Measurements from ENCODE around the gene MOK.

MOK gene

DNA sequence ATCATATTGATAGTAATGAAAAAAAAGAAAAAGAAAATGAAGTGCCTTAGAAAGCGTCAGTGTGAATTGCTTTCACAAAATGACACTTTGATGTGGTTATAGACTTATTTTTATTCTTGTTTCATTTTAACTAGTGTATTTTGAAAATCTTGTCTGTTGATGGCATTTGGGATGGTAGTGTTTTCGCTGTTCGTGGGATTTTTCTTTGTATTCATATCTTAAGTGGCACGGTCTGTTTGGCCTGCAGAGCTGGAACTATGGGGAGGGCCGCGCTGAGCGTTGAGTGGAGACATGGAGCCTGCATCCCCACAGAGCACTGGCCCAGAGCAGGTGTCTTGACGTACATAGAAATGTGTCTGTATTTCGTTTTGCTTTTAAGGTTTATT lies 103.6 kb downstream of the MOK start:
- TF ChIP-seq, protein P1, sequence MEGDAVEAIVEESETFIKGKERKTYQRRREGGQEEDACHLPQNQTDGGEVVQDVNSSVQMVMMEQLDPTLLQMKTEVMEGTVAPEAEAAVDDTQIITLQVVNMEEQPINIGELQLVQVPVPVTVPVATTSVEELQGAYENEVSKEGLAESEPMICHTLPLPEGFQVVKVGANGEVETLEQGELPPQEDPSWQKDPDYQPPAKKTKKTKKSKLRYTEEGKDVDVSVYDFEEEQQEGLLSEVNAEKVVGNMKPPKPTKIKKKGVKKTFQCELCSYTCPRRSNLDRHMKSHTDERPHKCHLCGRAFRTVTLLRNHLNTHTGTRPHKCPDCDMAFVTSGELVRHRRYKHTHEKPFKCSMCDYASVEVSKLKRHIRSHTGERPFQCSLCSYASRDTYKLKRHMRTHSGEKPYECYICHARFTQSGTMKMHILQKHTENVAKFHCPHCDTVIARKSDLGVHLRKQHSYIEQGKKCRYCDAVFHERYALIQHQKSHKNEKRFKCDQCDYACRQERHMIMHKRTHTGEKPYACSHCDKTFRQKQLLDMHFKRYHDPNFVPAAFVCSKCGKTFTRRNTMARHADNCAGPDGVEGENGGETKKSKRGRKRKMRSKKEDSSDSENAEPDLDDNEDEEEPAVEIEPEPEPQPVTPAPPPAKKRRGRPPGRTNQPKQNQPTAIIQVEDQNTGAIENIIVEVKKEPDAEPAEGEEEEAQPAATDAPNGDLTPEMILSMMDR (IDR thresholded peaks at IDR 0.05; ENCODE audit: insufficient read depth, low read depth, low read length, missing control alignments) = no peak
- H3K4me3 ChIP-seq (ENCODE audit: low read length) = no peak overlapping the region
- DNase-seq (ENCODE audit: low read depth) = no peak

DNA sequence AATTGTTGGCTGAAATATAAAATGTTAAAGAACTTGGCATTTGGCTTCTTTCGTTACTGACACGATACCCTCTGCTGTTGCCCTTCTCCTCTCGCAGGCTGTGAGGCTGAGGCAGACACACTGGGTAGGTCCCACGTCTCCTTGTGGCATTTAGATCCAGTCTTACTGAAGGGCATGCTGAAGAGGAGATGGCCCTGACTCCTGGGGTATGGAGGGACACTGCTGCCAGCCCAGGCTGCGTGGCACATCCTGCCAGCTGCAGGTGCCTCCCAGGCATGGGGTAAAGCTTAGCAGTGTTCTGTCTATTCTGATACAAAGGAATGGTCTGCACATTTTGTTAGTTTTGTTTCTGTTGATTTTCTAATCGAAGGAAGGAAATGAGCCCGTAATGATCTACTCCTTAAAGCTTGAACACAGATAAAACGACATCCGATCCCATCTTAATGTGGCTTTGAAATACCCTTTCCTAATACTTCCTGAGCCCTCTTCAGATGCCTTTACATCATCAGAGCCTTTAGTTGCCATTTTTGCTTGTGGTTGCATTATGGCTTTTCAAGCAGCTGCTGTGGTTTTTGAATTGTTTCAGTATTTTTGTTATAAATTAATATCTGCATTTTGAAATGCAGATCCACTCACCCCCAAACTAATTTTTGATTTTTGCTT lies 104.1 kb downstream of the MOK start:
- no peak overlapping the region for H3K4me3 ChIP-seq (ENCODE audit: low read length)
- TF ChIP-seq, protein P1 (IDR thresholded peaks at IDR 0.05; ENCODE audit: insufficient read depth, low read depth, low read length, missing control alignments) = no peak
- no peak for DNase-seq (ENCODE audit: low read depth)

DNA sequence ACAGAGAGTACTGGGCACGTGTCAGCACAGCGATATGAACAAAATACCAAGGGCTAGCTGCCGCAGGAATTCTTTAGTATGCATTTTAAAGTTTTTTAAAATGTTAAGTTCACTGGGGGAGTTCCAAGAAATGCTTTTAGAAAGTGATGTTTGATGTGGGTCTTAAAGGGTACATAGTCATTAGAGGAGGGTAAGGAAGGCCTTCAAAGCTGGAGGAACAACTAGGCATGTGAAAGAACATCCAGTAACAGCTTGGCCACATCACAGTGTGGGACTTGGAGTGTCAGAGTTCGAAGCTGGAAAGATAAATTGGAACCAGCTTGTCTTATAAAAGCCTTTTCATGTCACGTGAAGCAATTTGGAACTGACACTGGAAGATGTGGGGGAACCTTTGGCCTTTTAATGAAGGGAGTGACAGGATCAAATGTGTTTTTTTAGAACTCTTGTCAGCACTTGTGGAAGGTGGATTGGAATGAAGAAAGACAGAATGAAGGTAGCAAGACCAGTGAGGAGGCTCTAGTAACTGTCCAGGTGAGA lies 107.6 kb downstream of the MOK start:
- no peak overlapping the region for H3K4me3 ChIP-seq (ENCODE audit: low read length)
- TF ChIP-seq, protein P1 (IDR thresholded peaks at IDR 0.05; ENCODE audit: insufficient read depth, low read depth, low read length, missing control alignments) = no peak
- DNase-seq (ENCODE audit: low read depth) = no peak

DNA sequence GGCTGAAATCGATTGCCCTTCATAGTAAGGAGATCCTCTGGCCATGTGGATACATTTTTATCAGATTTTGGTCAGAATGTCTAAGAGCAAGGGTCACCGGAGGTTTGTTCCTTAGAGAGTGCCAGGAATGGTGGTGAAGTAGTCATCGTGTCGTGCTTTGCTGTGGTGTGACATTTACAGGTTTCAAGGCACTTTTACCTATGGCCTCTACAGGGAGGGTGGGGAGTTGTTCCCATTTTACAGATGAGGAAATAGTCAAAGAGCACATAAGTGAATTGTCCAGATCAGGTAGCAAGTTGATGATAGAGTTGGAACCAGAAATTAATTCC lies 108.1 kb downstream of the MOK start:
- DNase-seq (ENCODE audit: low read depth) = no peak

DNA sequence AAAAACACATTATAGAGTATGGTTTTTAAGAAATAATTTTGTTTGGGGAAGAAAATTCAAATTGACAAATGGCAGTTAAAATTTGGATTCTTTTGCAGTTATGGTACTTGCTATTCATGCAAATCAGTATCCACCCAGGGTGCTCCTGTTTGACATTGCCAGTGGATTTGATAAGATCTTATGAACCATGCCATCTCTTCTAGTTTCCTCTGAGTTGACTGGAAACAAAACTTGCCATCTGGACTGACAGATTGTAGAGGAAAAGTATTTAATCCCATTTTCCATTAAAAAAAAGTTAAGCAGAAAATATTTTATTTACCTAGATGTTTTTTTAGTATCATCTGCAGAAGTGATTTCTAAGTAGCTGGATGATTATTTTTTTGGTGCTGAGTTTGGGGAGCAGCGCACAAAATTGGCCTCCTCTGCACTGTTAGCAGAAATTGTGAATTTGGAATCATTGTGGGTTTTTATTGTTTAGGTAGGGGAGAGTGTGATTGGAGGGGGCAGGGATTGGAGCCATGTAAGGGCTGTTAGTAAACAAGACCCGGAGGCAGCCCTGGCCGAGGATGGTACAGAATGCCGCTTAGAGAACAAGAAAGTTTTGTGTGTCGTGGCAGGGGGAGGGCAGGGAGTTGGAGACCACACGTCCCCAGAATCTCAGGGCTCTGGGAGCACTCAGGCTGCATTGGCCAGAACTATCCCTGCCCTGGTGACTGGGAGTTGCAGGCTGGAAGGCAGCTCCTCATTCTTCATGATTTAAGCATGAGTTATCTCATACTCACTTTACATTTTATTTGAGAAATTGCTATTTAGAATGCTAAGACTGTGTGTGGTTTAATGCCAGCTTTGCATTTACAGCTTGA lies 108.7 kb downstream of the MOK start:
- DNase-seq (ENCODE audit: low read depth) = no peak
- TF ChIP-seq, protein P1 (IDR thresholded peaks at IDR 0.05; ENCODE audit: insufficient read depth, low read depth, low read length, missing control alignments) = no peak
- H3K4me3 ChIP-seq (ENCODE audit: low read length) = no peak overlapping the region

More for the DNA sequence above, 108.1 kb downstream of the MOK start:
- no peak overlapping the region for H3K4me3 ChIP-seq (ENCODE audit: low read length)
- TF ChIP-seq, protein P1 (IDR thresholded peaks at IDR 0.05; ENCODE audit: insufficient read depth, low read depth, low read length, missing control alignments) = no peak

DNA sequence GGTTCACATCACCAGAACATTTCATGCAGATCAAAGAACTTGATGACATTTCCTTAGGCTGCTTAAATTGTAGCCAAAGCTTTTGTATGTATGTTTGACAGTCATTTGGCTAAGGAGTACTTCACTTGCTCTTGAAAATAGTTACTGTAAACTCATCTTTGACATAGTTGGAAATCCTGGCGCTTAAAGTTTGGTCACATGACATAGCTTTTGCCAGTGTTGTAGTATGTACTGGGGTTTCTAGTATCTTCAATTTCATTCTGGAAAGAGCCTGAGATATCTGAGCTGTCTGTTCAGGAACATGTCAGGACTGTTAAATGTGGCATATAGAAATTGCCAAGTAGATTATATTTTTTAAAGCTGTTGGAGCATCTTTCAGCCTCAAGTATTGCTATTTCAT lies 109.5 kb downstream of the MOK start:
- H3K4me3 ChIP-seq (ENCODE audit: low read length) = no peak overlapping the region
- DNase-seq (ENCODE audit: low read depth) = no peak
- TF ChIP-seq, protein P1 (IDR thresholded peaks at IDR 0.05; ENCODE audit: insufficient read depth, low read depth, low read length, missing control alignments) = no peak
